Mononuclear cell (primary cell): ENCODE data around the gene CMSS1. TPM values are rescaled to one million over a fixed set of nuclear protein-coding genes. Genes with fewer than 3 reads are reported as not detected.
"Not testable (repeated sequence)": the region's sequence is repeated elsewhere in the genome, so short reads cannot be mapped to it uniquely, and the experiment has no call there.

Experiments used
- H3K27me3 ChIP-seq: 2 replicates; pipeline ENCODE4 v1.6.0; 2011; ENCODE audit warnings: low read length, control low read depth; ENCODE audit not compliant: insufficient read depth
- H3K4me1 ChIP-seq: 2 replicates; pipeline ENCODE4 v1.5.1; 2011; ENCODE audit warnings: mild to moderate bottlenecking, low read length, control low read depth; ENCODE audit not compliant: insufficient read depth
- H3K4me3 ChIP-seq: 2 replicates; pipeline ENCODE4 v1.5.1; 2011; ENCODE audit warnings: mild to moderate bottlenecking, low read length, moderate library complexity
- H3K9me3 ChIP-seq: 2 replicates; pipeline ENCODE4 v1.5.1; 2011; ENCODE audit warnings: low read depth, mild to moderate bottlenecking, control low read depth, low read length
- total RNA-seq: library from RNA; depleted of rRNA; stranded (reverse); fragments of >200 nt; gene quantifications from one replicate; pipeline ENCODE4 v1.2.3, GENCODE V29; 2012

The CMSS1 gene
- total RNA-seq, 1 donor = 4.6 TPM

DNA sequence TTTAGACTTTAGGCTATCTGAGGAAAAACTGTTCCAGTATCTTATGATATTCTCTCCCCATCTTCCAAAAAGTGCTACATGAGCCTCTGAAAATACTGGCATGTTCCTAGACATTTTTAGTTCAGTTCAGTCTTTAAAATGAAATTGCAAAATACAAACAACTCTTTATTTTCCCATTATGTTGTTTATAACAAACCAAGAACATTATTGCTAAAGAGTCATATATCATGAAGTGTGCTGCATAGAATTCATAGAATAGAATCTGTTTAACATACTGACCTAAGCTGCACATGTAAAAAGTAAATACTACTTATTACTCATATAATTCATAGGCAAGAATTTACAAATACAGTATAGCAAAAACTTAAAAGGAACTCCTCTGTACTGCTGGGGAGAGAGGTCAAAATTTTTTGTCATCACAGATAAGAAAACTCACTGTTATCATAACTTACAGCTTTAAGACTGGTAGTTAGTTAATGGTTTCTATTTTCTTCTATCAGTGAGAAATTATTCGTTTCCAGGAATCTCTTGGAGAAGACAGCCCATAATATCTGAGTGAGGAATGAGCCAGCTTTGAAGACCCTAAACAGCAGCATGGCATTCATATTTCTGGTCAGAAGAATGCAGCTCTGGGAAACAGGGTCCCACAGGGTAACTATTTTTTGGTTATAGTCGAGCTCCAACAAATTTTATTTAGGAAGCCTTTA lies 264.5 kb downstream of the CMSS1 start:
- Histone ChIP-seq H3K27me3 (no peaks in the 10 kb centered on the region), H3K4me3 (no peak overlapping the region), H3K4me1 (peaks cover 4% of the 10 kb centered on the region), H3K9me3 (no peaks in the 10 kb centered on the region)

DNA sequence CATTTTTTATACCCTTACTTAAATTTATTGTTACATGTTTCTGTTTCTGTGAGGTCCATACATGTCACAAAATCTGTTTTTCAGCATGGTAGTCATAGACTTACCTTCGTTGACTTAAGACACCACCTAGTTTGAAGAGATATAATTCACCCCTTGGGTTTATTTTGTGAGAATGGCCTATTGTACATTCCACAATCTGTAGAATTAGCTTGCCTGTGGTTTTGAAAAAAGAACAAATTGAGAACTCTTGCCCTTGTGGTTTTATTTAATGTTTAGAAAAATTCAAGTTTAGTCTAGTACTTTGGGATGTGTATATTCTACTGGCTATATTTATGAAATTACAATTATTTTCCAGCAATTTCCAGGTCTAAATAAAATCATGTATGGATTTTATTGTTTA lies 265.1 kb downstream of the CMSS1 start:
- H3K4me1 ChIP-seq = peaks cover 4% of the 10 kb centered on the region
- no peaks in the 10 kb centered on the region for H3K9me3 ChIP-seq
- no peak overlapping the region for H3K4me3 ChIP-seq
- H3K27me3 ChIP-seq = no peaks in the 10 kb centered on the region

GRCh38 chr3:100083209-100083608 lies 265.5 kb downstream of the CMSS1 start:
- H3K9me3 ChIP-seq = no peaks in the 10 kb centered on the region
- H3K4me1 ChIP-seq = peaks cover 4% of the 10 kb centered on the region
- H3K4me3 ChIP-seq = no peak overlapping the region
- no peaks in the 10 kb centered on the region for H3K27me3 ChIP-seq

DNA sequence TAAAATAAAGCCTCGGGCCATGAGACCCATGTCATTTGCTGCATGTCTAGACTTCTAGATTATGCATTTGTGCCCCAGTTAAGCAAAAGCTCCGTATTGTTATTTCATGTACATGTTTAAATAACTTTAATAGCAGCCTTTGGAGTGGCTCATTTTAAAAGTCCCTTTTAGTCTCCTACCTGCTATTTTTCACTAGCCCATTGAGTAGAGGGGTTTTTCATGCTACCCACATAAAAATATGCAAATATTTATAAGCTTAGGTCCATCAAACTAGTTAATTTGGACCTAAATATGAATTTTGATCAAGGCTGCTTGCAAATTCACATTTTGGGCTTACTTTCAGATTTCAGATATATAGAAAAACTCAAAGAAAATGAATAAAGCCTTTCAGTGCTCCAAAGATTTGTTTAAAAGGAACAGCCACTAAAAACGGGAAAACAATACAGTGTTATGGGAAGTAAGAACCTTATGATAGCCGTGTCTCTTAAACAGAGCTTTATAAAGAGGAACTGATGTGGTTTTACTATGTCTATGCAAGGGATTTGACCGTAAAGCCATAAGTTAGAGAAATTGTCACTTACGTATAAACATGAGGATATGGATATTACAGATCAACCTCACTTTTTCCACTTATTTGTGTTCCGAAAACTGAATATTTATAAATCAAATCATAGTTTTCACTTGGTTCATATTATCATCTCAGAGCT lies 266.6 kb downstream of the CMSS1 start:
- H3K9me3 ChIP-seq = no peaks in the 10 kb centered on the region
- no peaks in the 10 kb centered on the region for H3K27me3 ChIP-seq
- peaks cover 4% of the 10 kb centered on the region for H3K4me1 ChIP-seq
- H3K4me3 ChIP-seq = no peak overlapping the region

GRCh38 chr3:100086401-100086800 lies 268.7 kb downstream of the CMSS1 start:
- H3K9me3 ChIP-seq = no peaks in the 10 kb centered on the region
- H3K27me3 ChIP-seq = no peaks in the 10 kb centered on the region
- H3K4me1 ChIP-seq = peaks cover 4% of the 10 kb centered on the region
- H3K4me3 ChIP-seq = no peak overlapping the region

GRCh38 chr3:100087198-100087597 lies 269.5 kb downstream of the CMSS1 start:
- H3K4me3 ChIP-seq = no peak overlapping the region
- H3K4me1 ChIP-seq = peaks cover 4% of the 10 kb centered on the region
- H3K27me3 ChIP-seq = no peaks in the 10 kb centered on the region
- H3K9me3 ChIP-seq = no peaks in the 10 kb centered on the region

GRCh38 chr3:100088735-100089368 lies 271.2 kb downstream of the CMSS1 start:
- peaks cover 4% of the 10 kb centered on the region for H3K4me1 ChIP-seq

DNA sequence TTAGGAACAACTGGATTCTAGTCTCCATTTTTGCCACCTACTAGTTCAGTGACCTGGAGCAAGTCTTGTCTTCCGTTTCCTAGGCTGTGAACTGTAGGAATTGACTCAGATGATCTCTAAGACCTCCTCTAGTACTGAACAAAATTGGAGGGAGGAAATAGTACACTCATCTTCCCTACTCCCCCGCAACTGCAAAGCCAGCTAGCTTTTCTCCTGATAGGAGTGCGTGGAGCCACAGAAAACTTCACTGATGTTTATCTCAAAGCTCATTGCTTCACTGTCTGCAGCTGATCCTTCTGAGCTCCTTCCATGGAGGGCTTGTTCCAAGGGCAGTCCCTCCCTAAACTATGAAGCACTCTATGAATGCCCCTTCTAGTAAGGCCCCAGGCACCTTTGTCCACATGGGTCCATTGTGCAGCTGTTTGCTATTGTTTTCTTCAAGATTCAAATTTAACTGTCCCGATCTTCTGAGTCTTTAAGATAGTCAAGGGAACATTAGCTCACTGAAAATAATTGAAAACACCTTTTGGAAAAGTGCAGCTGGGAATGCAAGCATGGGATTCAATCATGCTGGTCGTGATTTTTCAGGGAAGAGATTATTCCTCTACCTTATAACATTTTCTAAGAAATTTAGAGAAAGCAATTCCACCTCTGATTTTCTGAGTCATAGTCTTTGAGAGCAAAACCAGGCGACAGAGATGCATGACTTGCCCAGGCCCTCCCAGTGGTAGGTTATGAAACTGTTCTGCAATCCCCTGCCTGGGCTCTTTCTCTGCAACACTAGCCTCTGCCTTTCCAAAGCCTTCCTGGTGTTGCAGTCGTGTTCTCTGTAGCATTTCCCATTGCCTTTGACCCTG lies 272.4 kb downstream of the CMSS1 start:
- H3K4me1 ChIP-seq = no peaks in the 10 kb centered on the region
- no peak overlapping the region for H3K4me3 ChIP-seq
- no peaks in the 10 kb centered on the region for H3K27me3 ChIP-seq
- H3K9me3 ChIP-seq = no peaks in the 10 kb centered on the region

More at GRCh38 chr3:100088735-100089368, 271.2 kb downstream of the CMSS1 start:
- H3K4me3 ChIP-seq = no peak overlapping the region
- no peaks in the 10 kb centered on the region for H3K9me3 ChIP-seq
- H3K27me3 ChIP-seq = no peaks in the 10 kb centered on the region

DNA sequence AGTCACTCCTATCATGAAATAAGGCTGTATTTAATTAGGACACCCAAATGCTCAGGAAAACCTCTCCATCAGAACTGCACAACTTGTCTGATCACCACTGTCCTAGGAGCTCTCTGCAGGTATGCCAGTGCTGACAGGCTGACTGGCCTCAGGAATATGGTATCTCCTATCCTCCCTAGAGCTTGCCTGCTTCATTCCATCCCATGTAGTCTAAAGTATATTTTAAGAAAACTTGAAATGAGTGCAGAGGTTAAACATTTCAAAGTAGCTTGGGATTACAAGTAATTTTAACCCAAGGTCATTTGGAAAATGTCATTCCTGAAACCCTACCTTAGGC lies 273.0 kb downstream of the CMSS1 start:
- Histone ChIP-seq H3K4me1 (no peaks in the 10 kb centered on the region), H3K27me3 (no peaks in the 10 kb centered on the region), H3K9me3 (no peaks in the 10 kb centered on the region), H3K4me3 (no peak overlapping the region)

GRCh38 chr3:100093831-100094230 lies 276.2 kb downstream of the CMSS1 start:
- H3K9me3 ChIP-seq = no peaks in the 10 kb centered on the region
- no peaks in the 10 kb centered on the region for H3K27me3 ChIP-seq
- no peaks in the 10 kb centered on the region for H3K4me1 ChIP-seq
- H3K4me3 ChIP-seq = no peak overlapping the region

DNA sequence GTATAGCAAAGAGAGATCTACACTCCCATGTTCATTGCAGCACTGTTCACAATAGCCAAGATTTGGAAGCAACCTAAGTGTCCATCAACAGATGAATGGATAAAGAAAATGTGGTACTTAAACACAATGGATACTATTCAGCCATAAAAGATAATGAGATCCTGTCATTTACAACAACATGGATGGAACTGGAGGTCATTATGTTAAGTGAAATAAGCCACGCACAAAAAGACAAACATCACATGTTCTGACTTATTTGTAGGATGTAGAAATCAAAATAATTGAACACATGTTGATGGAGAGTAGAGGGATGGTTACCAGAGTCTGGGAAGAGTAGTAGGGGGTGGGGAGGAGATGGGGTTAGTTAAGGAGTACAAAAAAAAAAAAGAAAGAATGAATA lies 278.6 kb downstream of the CMSS1 start:
- not testable (repeated sequence) for H3K4me1 ChIP-seq, H3K4me3 ChIP-seq, H3K9me3 ChIP-seq, H3K27me3 ChIP-seq

GRCh38 chr3:100096866-100097265 lies 279.2 kb downstream of the CMSS1 start:
- Histone ChIP-seq H3K4me1 (no peaks in the 10 kb centered on the region), H3K27me3 (no peaks in the 10 kb centered on the region), H3K4me3 (no peak overlapping the region), H3K9me3 (no peaks in the 10 kb centered on the region)

DNA sequence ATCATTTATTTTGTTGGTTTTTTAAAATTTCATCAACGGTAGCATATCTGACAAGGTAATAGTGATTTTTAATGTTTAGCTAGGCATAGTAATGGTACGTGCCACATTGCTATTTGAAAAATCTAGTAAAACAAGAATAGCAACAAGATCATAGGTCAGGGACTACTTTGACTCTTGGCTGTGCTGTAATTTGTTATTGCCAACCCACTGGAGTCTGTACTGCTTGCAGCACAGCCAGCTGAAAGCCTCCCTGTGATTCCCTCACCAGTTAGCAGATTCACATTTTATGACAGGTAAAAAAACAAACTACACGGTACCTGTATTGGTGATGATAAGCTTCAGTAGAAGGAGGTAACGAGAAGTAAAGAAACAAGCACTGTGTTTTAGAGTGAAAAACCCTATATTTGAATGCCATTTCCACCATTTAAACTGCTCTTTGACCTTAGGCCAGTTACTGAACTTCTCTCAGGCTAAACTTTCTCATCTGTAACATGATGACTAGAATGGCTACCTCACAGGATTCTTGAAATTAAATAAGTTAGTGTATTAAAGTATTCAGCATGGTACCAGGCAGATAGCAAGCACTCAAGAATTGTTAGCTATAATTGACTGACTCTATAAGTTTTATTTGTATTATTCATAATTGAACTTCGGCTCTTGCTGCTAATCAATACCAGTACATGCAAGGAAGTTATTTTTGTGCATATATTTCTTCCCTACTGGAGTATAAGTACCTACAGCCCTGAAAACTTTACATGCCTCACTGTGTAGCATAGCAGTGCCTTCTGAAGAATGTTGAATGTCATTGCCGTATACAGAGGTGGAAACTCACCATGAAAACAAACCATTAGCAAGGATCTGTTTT lies 280.5 kb downstream of the CMSS1 start:
- no peak overlapping the region for H3K4me3 ChIP-seq
- no peaks in the 10 kb centered on the region for H3K27me3 ChIP-seq
- no peaks in the 10 kb centered on the region for H3K4me1 ChIP-seq
- no peaks in the 10 kb centered on the region for H3K9me3 ChIP-seq

DNA sequence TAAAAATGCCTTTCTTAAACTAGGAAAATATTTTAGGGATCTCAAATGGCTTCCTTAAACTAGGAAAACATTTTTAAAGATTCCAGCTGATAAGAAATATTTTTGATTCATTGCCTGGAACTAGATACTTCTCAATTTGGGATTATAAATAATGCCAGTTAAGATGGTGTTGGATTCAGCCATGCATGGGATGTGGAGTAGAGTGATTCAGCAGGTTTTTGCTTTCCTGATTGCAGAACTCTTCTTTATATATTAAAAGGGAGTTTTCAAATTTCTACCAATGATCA lies 281.1 kb downstream of the CMSS1 start:
- Histone ChIP-seq H3K4me1 (no peaks in the 10 kb centered on the region), H3K4me3 (no peak overlapping the region), H3K27me3 (no peaks in the 10 kb centered on the region), H3K9me3 (no peaks in the 10 kb centered on the region)
